Measurements from ENCODE around the gene SDS. TPM values are rescaled to one million over a fixed set of nuclear protein-coding genes. Genes with fewer than 3 reads are reported as not detected.
"Not testable (repeated sequence)": the region's sequence is repeated elsewhere in the genome, so short reads cannot be mapped to it uniquely, and the experiment has no call there.

The SDS gene
- total RNA-seq, 1 donor from 2014 or later = not detected

DNA sequence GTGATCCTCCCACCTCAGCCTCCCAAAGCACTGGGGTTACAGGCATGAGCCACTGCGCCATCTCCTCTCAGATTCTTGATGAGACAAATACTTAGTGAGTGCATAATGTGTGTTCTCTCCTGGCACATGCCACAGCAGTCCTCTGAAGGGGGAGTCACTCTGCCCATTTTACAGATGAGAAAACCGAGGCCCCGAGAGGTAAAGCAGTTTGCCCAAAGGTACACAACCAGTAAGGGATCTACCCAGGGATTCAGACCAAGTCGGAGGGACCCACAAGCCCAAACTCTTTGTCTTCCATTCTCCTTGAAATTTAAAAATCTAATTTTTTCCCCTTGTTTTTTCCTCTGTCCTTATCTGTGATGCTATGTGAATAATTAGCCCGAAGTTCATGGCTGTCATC is 39.0 kb downstream of the SDS start:
- TF ChIP-seq, protein P1, sequence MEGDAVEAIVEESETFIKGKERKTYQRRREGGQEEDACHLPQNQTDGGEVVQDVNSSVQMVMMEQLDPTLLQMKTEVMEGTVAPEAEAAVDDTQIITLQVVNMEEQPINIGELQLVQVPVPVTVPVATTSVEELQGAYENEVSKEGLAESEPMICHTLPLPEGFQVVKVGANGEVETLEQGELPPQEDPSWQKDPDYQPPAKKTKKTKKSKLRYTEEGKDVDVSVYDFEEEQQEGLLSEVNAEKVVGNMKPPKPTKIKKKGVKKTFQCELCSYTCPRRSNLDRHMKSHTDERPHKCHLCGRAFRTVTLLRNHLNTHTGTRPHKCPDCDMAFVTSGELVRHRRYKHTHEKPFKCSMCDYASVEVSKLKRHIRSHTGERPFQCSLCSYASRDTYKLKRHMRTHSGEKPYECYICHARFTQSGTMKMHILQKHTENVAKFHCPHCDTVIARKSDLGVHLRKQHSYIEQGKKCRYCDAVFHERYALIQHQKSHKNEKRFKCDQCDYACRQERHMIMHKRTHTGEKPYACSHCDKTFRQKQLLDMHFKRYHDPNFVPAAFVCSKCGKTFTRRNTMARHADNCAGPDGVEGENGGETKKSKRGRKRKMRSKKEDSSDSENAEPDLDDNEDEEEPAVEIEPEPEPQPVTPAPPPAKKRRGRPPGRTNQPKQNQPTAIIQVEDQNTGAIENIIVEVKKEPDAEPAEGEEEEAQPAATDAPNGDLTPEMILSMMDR (conservative IDR thresholded peaks at IDR 0.05; ENCODE audit: low read depth, low read length) = no peak
- H3K4me3 ChIP-seq (ENCODE audit: low read depth, low read length) = no peak overlapping the region
- no peak for DNase-seq (ENCODE audit: low read depth)

DNA sequence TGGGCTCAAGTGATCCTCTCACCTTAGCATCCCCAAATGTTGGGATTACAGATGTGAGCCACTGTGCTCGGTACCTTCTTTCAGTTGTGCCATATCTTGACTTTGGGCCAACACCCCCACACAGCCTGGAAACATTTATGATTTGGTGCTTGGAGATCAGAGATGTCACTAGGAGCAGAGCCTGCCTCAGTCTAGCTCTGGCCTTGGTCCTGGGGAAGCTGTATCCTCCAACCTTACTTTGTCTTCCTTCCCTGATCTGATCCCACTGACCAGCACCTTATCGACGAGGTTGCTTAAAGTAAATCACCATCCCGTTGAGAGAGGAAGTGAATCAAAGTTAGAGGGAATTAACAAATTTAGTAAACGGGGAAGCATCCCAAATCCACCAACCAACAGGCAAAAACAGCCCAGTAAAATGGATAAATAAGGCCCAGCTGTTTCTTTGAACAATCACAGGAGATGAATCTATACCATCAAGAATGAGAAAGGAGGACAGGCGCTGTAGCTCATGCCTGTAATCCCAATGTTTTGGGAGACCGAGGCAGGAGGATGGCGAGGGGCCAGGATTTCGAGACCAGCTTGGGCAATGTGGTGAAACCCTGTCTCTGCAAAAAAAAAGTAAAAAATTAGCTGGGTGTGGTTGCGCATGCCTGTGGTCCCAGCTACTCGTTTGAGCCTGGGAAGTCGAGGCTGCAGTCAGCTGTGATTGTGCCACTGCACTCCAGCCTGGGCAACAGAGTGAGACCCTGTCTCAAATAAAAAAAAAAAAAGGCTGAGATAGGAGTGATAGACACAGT is 41.9 kb downstream of the SDS start:
- H3K4me3 ChIP-seq (ENCODE audit: low read depth, low read length) = no peak overlapping the region
- DNase-seq (ENCODE audit: low read depth) = no peak
- TF ChIP-seq, protein P1 (conservative IDR thresholded peaks at IDR 0.05; ENCODE audit: low read depth, low read length) = no peak

DNA sequence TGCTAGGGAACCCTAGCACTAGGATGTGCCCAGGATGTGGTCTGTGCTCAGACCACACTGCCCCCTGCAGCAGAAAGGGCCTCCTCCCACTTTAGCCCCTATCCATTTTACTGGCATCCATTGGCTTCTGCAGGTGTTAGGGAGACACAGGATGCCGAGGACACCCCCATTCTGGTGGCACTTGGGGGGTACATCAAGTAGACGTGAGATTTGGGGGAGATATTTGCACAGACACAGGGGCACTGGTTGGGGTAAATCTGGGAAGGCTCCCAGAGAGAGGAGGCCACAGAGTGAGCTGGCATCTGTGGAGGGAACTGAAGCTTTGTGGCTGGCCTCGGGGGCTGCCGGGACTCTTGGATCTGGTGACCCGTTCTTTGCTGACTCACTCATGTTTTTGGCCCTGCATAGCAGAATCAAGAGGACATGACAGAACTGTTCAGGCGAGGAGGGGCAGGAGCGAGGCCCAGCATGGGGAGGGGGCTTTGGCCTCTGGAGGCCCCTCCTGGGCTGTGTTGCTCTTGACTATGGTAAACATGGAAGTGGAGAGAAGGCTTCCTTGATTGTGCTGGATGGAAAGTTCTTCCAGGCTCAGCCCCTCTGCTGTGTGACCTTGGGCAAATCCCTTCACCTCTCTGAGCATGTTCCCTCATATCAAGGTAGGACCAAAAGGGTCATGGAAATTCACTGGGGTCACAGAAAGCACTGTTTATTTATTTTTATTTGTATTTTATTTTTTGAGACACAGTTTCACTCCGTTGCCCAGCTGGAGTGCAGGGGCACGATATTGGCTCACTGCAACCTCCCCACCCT is 43.5 kb downstream of the SDS start:
- TF ChIP-seq, protein P1 (conservative IDR thresholded peaks at IDR 0.05; ENCODE audit: low read depth, low read length) = peak; percentile 25
- DNase-seq (ENCODE audit: low read depth) = no peak
- H3K4me3 ChIP-seq (ENCODE audit: low read depth, low read length) = no peak overlapping the region

DNA sequence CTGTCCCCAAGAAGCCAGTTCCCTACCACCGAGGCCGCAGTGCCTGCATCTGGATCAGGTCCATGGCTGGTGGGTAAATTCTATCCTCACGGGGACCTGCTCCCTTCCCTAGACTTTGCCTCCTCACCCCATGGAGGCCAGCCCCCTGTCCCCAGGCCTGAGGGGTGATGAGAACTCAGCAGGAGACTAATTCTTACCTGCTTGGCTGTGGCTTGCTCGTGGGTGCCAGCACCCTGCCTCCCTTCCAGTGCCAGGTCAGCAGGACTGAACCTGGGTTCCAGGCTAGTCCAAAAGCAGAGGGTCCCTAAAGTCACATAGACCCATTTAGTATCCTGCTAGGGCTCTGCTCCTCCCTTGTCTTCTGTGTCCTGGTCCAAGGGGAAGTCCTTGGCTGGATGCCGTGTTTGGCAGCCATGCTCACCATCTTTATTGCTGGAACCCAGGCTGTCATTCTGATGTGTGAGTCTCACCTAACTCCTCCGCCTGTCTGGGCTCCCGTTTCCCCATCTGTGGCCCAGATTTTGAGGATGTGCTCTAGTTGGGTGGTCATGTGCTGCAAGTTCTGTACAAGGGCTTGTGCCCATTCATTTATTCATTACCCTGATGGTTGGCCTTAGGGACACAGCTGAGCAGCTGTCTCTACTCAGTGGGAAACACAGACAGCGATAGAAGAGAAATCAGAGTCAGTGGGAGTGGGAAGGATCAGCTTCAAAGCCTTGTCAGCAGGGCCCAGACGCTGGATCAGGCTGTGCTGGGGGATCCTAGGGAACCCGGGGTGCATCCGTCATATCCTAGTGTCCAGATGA is 44.4 kb downstream of the SDS start:
- peak overlapping the region; percentile 71 for H3K4me3 ChIP-seq (ENCODE audit: low read depth, low read length)
- TF ChIP-seq, protein P1 (conservative IDR thresholded peaks at IDR 0.05; ENCODE audit: low read depth, low read length) = no peak
- DNase-seq (ENCODE audit: low read depth) = no peak

DNA sequence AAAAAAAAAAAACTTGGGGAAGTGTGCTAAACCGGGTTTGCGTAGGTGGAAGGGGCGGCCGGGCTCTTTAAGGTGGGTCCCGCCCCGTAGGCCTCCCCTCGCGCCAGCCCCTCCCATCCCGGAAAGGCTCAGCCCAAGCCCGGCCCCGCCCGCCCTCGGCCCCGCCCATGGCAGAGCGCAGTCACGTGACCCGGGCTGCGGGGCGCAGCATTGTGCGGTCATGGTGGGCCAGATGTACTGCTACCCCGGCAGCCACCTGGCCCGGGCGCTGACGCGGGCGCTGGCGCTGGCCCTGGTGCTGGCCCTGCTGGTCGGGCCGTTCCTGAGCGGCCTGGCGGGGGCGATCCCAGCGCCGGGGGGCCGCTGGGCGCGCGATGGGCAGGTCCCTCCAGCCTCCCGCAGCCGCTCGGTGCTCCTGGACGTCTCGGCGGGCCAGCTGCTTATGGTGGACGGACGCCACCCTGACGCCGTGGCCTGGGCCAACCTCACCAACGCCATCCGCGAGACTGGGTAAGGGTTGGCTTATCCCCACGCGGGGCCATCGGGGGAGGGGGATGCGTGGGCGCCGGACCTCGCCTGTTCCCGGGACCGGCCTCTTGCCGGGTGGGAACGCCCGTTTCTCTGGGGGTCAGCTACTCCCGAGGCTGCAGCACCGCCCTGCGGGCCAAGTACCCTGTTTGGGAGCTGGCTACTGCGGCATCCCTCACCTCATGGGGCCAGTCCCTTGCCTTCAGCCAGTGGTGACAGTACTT is 45.1 kb downstream of the SDS start, which contains the start of gene PLBD2:
Gene PLBD2, plus strand, starts transcription at position 207 of the 752 bp plus-strand sequence. Its CDS starts 14 bp downstream, at position 221.
- peak; percentile 19 for DNase-seq (ENCODE audit: low read depth)
- peak within 1 kb of the TSS; percentile 71 for H3K4me3 ChIP-seq (ENCODE audit: low read depth, low read length)
- TF ChIP-seq, protein P1 (conservative IDR thresholded peaks at IDR 0.05; ENCODE audit: low read depth, low read length) = no peak

DNA sequence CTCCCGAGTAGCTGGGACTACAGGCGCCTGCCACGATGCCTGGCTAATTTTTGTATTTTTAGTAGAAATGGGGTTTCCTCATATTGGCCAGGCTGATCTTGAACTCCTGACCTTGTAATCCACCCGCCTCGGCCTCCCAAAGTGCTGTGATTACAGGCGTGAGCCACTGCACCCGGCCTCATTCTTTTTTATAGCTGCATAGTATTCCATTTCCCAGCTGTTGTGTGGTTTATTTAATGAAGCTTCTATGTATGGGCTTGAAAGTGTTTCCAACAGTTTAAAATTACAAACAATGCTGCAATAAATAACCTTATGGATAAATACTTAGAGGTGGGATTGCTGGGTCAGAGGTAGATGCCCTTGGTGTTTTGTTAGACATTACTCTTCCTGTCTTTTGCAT is 49.5 kb downstream of the SDS start:
- DNase-seq (ENCODE audit: low read depth); H3K4me3 ChIP-seq (ENCODE audit: low read depth, low read length): not testable (repeated sequence)
